Mesendoderm (in vitro differentiated cells): ENCODE results near the gene ABCD1.
"Not testable (repeated sequence)": the region's sequence is repeated elsewhere in the genome, so short reads cannot be mapped to it uniquely, and the experiment has no call there.

Experiments
- DNase-seq: peaks from one replicate; pipeline ENCODE4 v3.0.0; 2013
- H2AK5ac ChIP-seq: 2 replicates; pipeline ENCODE4 v1.6.1; 2013; ENCODE audit warnings: low read length, inconsistent platforms
- H2BK120ac ChIP-seq: 2 replicates; pipeline ENCODE4 v1.6.1; 2013; ENCODE audit warnings: low read depth, mild to moderate bottlenecking, low read length, moderate library complexity, mixed read lengths
- H2BK15ac ChIP-seq: replicated peaks from 2 replicates; pipeline ENCODE4 v1.6.1; 2013; ENCODE audit warnings: low read depth, mild to moderate bottlenecking, moderate library complexity
- H2BK5ac ChIP-seq: 2 replicates; pipeline ENCODE4 v1.6.1; 2013; ENCODE audit warnings: low read length, inconsistent platforms
- H3K18ac ChIP-seq: 2 replicates; pipeline ENCODE4 v1.6.1; 2013; ENCODE audit warnings: mild to moderate bottlenecking, low read length, mixed read lengths
- H3K23ac ChIP-seq: one replicate; pipeline ENCODE4 v1.6.1; 2013; ENCODE audit warnings: low read length
- H3K27ac ChIP-seq: 2 replicates; pipeline ENCODE4 v1.5.1; 2013; ENCODE audit warnings: low read depth, mild to moderate bottlenecking, inconsistent platforms, low read length, moderate library complexity
- H3K27me3 ChIP-seq: 2 replicates; pipeline ENCODE4 v1.6.1; 2013; ENCODE audit warnings: low read length, control low read depth, mild to moderate bottlenecking, inconsistent platforms; ENCODE audit not compliant: insufficient read depth, poor library complexity
- H3K36me3 ChIP-seq: 2 replicates; pipeline ENCODE4 v1.6.1; 2013; ENCODE audit warnings: low read length, inconsistent platforms; ENCODE audit not compliant: control insufficient read depth, insufficient read depth
- H3K4ac ChIP-seq: one replicate; pipeline ENCODE4 v1.6.1; 2013; ENCODE audit warnings: low read depth, mild to moderate bottlenecking, low read length, moderate library complexity
- H3K4me1 ChIP-seq: 2 replicates; pipeline ENCODE4 v1.6.1; 2013; ENCODE audit warnings: low read depth, low read length, inconsistent platforms; ENCODE audit not compliant: control insufficient read depth
- H3K4me2 ChIP-seq: 2 replicates; pipeline ENCODE4 v1.6.1; 2013; ENCODE audit warnings: low read length
- H3K4me3 ChIP-seq: 2 replicates; pipeline ENCODE4 v1.5.1; 2013; ENCODE audit warnings: mild to moderate bottlenecking, low read length
- H3K56ac ChIP-seq: one replicate; pipeline ENCODE4 v1.6.1; 2013; ENCODE audit warnings: low read length
- H3K79me1 ChIP-seq: 2 replicates; pipeline ENCODE4 v1.6.1; 2013; ENCODE audit warnings: low read length, inconsistent platforms
- H3K79me2 ChIP-seq: 2 replicates; pipeline ENCODE4 v1.6.1; 2013; ENCODE audit warnings: mild to moderate bottlenecking, low read length; ENCODE audit not compliant: control insufficient read depth, insufficient read depth
- H3K9ac ChIP-seq: 2 replicates; pipeline ENCODE4 v1.6.1; 2013; ENCODE audit warnings: low read length, inconsistent platforms
- H4K5ac ChIP-seq: one replicate; pipeline ENCODE4 v1.6.1; 2013; ENCODE audit warnings: low read length
- H4K8ac ChIP-seq: one replicate; pipeline ENCODE4 v1.6.1; 2013; ENCODE audit warnings: low read depth, mild to moderate bottlenecking, control low read depth, low read length, moderate library complexity
- WGBS: extraction: QIAGEN DNeasy Blood & Tissue Kit; methylation state at CpG from one replicate; pipeline ENCODE4 v1.1.7; 2013; ENCODE audit warnings: low lambda C conversion rate, missing lambda C conversion rate; ENCODE audit not compliant: insufficient coverage; ENCODE audit errors: extremely low coverage; 5-methylcytosine and 5-hydroxymethylcytosine counted together

Gene ABCD1

GRCh38 chrX:153692611-153693156, 32.0 kb upstream of the ABCD1 start:
- Histone ChIP-seq H3K36me3 (no peaks in the 10 kb centered on the region), H3K23ac (no peak overlapping the region), H3K27ac (no peak overlapping the region), H4K5ac (no peak overlapping the region), H3K79me1 (no peaks in the 10 kb centered on the region), H3K79me2 (no peaks in the 10 kb centered on the region), H3K56ac (no peak overlapping the region), H2BK15ac (no peak overlapping the region), H3K4me2 (no peak overlapping the region), H3K4me1 (no peaks in the 10 kb centered on the region), H4K8ac (no peak overlapping the region), H2AK5ac (no peak overlapping the region), H3K18ac (no peak overlapping the region), H3K4ac (no peak overlapping the region), H3K4me3 (no peak overlapping the region), H2BK120ac (no peak overlapping the region), H3K9ac (no peak overlapping the region), H3K27me3 (no peaks in the 10 kb centered on the region), H2BK5ac (no peak overlapping the region)
- WGBS = no CpG with 5 or more reads among the region's 24 CpGs
- DNase-seq = no peak

GRCh38 chrX:153693216-153694086, 31.2 kb upstream of the ABCD1 start:
- H2BK5ac ChIP-seq = no peak overlapping the region
- no peak overlapping the region for H3K23ac ChIP-seq
- no peak overlapping the region for H2AK5ac ChIP-seq
- no peaks in the 10 kb centered on the region for H3K27me3 ChIP-seq
- H2BK120ac ChIP-seq = no peak overlapping the region
- no peaks in the 10 kb centered on the region for H3K79me1 ChIP-seq
- no peaks in the 10 kb centered on the region for H3K79me2 ChIP-seq
- H3K9ac ChIP-seq = no peak overlapping the region
- H3K56ac ChIP-seq = no peak overlapping the region
- no peak overlapping the region for H3K4me3 ChIP-seq
- no peak overlapping the region for H3K18ac ChIP-seq
- no peaks in the 10 kb centered on the region for H3K4me1 ChIP-seq
- H2BK15ac ChIP-seq = no peak overlapping the region
- no peak overlapping the region for H3K4me2 ChIP-seq
- DNase-seq = no peak
- H3K36me3 ChIP-seq = no peaks in the 10 kb centered on the region
- H4K5ac ChIP-seq = no peak overlapping the region
- no peak overlapping the region for H4K8ac ChIP-seq
- WGBS = no CpG with 5 or more reads among the region's 31 CpGs
- H3K27ac ChIP-seq = no peak overlapping the region
- H3K4ac ChIP-seq = no peak overlapping the region

- H3K36me3 ChIP-seq, DNase-seq, H3K4me2 ChIP-seq, H3K79me2 ChIP-seq, H3K4me1 ChIP-seq, H3K9ac ChIP-seq, H3K4me3 ChIP-seq, H3K79me1 ChIP-seq, H2BK15ac ChIP-seq, H3K23ac ChIP-seq, H3K18ac ChIP-seq, H2BK5ac ChIP-seq, H2AK5ac ChIP-seq, H3K27me3 ChIP-seq, H2BK120ac ChIP-seq, H3K27ac ChIP-seq, H3K4ac ChIP-seq, H4K5ac ChIP-seq, H4K8ac ChIP-seq, H3K56ac ChIP-seq: not testable (repeated sequence)
- no CpG with 5 or more reads among the region's 16 CpGs for WGBS
Measured at GRCh38 chrX:153694256-153694655, 30.4 kb upstream of the ABCD1 start.

GRCh38 chrX:153694687-153695270, 29.9 kb upstream of the ABCD1 start:
- H2BK5ac ChIP-seq = no peak overlapping the region
- H2BK120ac ChIP-seq = no peak overlapping the region
- no peak for DNase-seq
- no peaks in the 10 kb centered on the region for H3K79me1 ChIP-seq
- no peaks in the 10 kb centered on the region for H3K27me3 ChIP-seq
- no peak overlapping the region for H4K8ac ChIP-seq
- H2AK5ac ChIP-seq = no peak overlapping the region
- no peak overlapping the region for H3K4me3 ChIP-seq
- H3K18ac ChIP-seq = no peak overlapping the region
- H3K23ac ChIP-seq = no peak overlapping the region
- WGBS = no CpG with 5 or more reads among the region's 23 CpGs
- H3K4me1 ChIP-seq = no peaks in the 10 kb centered on the region
- no peak overlapping the region for H3K4me2 ChIP-seq
- H3K27ac ChIP-seq = no peak overlapping the region
- H4K5ac ChIP-seq = no peak overlapping the region
- no peak overlapping the region for H3K56ac ChIP-seq
- H3K9ac ChIP-seq = no peak overlapping the region
- H2BK15ac ChIP-seq = no peak overlapping the region
- H3K36me3 ChIP-seq = no peaks in the 10 kb centered on the region
- H3K4ac ChIP-seq = no peak overlapping the region
- H3K79me2 ChIP-seq = no peaks in the 10 kb centered on the region

- Histone ChIP-seq H4K8ac (no peak overlapping the region), H3K23ac (no peak overlapping the region), H2BK5ac (no peak overlapping the region), H3K56ac (no peak overlapping the region), H3K4ac (no peak overlapping the region), H2AK5ac (no peak overlapping the region), H2BK120ac (no peak overlapping the region), H3K4me1 (no peaks in the 10 kb centered on the region), H3K79me1 (no peaks in the 10 kb centered on the region), H2BK15ac (no peak overlapping the region), H3K18ac (no peak overlapping the region), H3K36me3 (no peaks in the 10 kb centered on the region), H4K5ac (no peak overlapping the region), H3K9ac (no peak overlapping the region), H3K79me2 (no peaks in the 10 kb centered on the region), H3K27me3 (no peaks in the 10 kb centered on the region), H3K4me2 (no peak overlapping the region), H3K4me3 (no peak overlapping the region), H3K27ac (no peak overlapping the region)
- no peak for DNase-seq
- no CpG with 5 or more reads among the region's 15 CpGs for WGBS
Measured at GRCh38 chrX:153696100-153696499, 28.6 kb upstream of the ABCD1 start.
